ENCODE results near the gene ATP9A.

Gene ATP9A

GRCh38 chr20:51585148-51585547, 183.0 kb downstream of the ATP9A start:
- no peak for DNase-seq (ENCODE audit: low spot score)
- TF ChIP-seq CTCF (IDR thresholded peaks at IDR 0.05; ENCODE audit: extremely low read depth, missing control alignments) = no peak

GRCh38 chr20:51584737-51585136, 183.5 kb downstream of the ATP9A start:
- DNase-seq (ENCODE audit: low spot score) = no peak
- no peak for TF ChIP-seq CTCF (IDR thresholded peaks at IDR 0.05; ENCODE audit: extremely low read depth, missing control alignments)

- no peak for DNase-seq (ENCODE audit: low spot score)
- TF ChIP-seq CTCF (IDR thresholded peaks at IDR 0.05; ENCODE audit: extremely low read depth, missing control alignments) = no peak
Measured at GRCh38 chr20:51584116-51584515, 184.1 kb downstream of the ATP9A start.

GRCh38 chr20:51583499-51583898, 184.7 kb downstream of the ATP9A start:
- TF ChIP-seq CTCF (IDR thresholded peaks at IDR 0.05; ENCODE audit: extremely low read depth, missing control alignments) = no peak
- DNase-seq (ENCODE audit: low spot score) = no peak

GRCh38 chr20:51583073-51583472, 185.1 kb downstream of the ATP9A start:
- no peak for TF ChIP-seq CTCF (IDR thresholded peaks at IDR 0.05; ENCODE audit: extremely low read depth, missing control alignments)
- no peak for DNase-seq (ENCODE audit: low spot score)

GRCh38 chr20:51581571-51581970, 186.6 kb downstream of the ATP9A start:
- no peak for TF ChIP-seq CTCF (IDR thresholded peaks at IDR 0.05; ENCODE audit: extremely low read depth, missing control alignments)
- DNase-seq (ENCODE audit: low spot score) = no peak

GRCh38 chr20:51579137-51579536, 189.1 kb downstream of the ATP9A start:
- TF ChIP-seq CTCF (IDR thresholded peaks at IDR 0.05; ENCODE audit: extremely low read depth, missing control alignments) = no peak
- no peak for DNase-seq (ENCODE audit: low spot score)

Measured in GM20000 (cell line).